ENCODE results near the gene BRI3BP.

BRI3BP gene

GRCh38 chr12:125004621-125005020, 11.2 kb downstream of the BRI3BP start:
- peaks cover 9% of the 10 kb centered on the region for H3K36me3 ChIP-seq (ENCODE audit: control insufficient read depth, insufficient read depth, low read length)
- no peak for TF ChIP-seq CTCF (IDR thresholded peaks at IDR 0.05; ENCODE audit: insufficient read depth, low read length, poor library complexity, severe bottlenecking)
- no peak for DNase-seq (ENCODE audit: extremely low read depth, insufficient read length)
- no peak overlapping the region for H3K4me3 ChIP-seq (replicated peaks; ENCODE audit: low read depth, low read length)
- no peaks in the 10 kb centered on the region for H3K27me3 ChIP-seq (replicated peaks; ENCODE audit: control insufficient read depth, insufficient read depth, low read length)

- peaks cover 9% of the 10 kb centered on the region for H3K36me3 ChIP-seq (ENCODE audit: control insufficient read depth, insufficient read depth, low read length)
- no peak for TF ChIP-seq CTCF (IDR thresholded peaks at IDR 0.05; ENCODE audit: insufficient read depth, low read length, poor library complexity, severe bottlenecking)
- no peaks in the 10 kb centered on the region for H3K27me3 ChIP-seq (replicated peaks; ENCODE audit: control insufficient read depth, insufficient read depth, low read length)
- H3K4me3 ChIP-seq (replicated peaks; ENCODE audit: low read depth, low read length) = no peak overlapping the region
- DNase-seq (ENCODE audit: extremely low read depth, insufficient read length) = no peak
These were observed 12.2 kb downstream of the BRI3BP start for GRCh38 chr12:125005652-125006051.

GRCh38 chr12:125006365-125006764, 12.9 kb downstream of the BRI3BP start:
- H3K27me3 ChIP-seq (replicated peaks; ENCODE audit: control insufficient read depth, insufficient read depth, low read length) = no peaks in the 10 kb centered on the region
- TF ChIP-seq CTCF (IDR thresholded peaks at IDR 0.05; ENCODE audit: insufficient read depth, low read length, poor library complexity, severe bottlenecking) = no peak
- DNase-seq (ENCODE audit: extremely low read depth, insufficient read length) = no peak
- H3K4me3 ChIP-seq (replicated peaks; ENCODE audit: low read depth, low read length) = no peak overlapping the region
- H3K36me3 ChIP-seq (ENCODE audit: control insufficient read depth, insufficient read depth, low read length) = peaks cover 9% of the 10 kb centered on the region

GRCh38 chr12:125013816-125014442, 20.5 kb downstream of the BRI3BP start:
- H3K27me3 ChIP-seq (replicated peaks; ENCODE audit: control insufficient read depth, insufficient read depth, low read length) = no peaks in the 10 kb centered on the region
- DNase-seq (ENCODE audit: extremely low read depth, insufficient read length) = no peak
- H3K36me3 ChIP-seq (ENCODE audit: control insufficient read depth, insufficient read depth, low read length) = peaks cover 28% of the 10 kb centered on the region
- H3K4me3 ChIP-seq (replicated peaks; ENCODE audit: low read depth, low read length) = no peak overlapping the region
- no peak for TF ChIP-seq CTCF (IDR thresholded peaks at IDR 0.05; ENCODE audit: insufficient read depth, low read length, poor library complexity, severe bottlenecking)

GRCh38 chr12:125014526-125014925, 21.1 kb downstream of the BRI3BP start:
- Histone ChIP-seq H3K27me3 (replicated peaks; ENCODE audit: control insufficient read depth, insufficient read depth, low read length) (no peaks in the 10 kb centered on the region), H3K4me3 (replicated peaks; ENCODE audit: low read depth, low read length) (no peak overlapping the region), H3K36me3 (ENCODE audit: control insufficient read depth, insufficient read depth, low read length) (peaks cover 28% of the 10 kb centered on the region)
- no peak for DNase-seq (ENCODE audit: extremely low read depth, insufficient read length)
- no peak for TF ChIP-seq CTCF (IDR thresholded peaks at IDR 0.05; ENCODE audit: insufficient read depth, low read length, poor library complexity, severe bottlenecking)
